CD8-positive, alpha-beta memory T cell (primary cell): ENCODE results near the gene GAS6. TPM values are rescaled to one million over a fixed set of nuclear protein-coding genes. Genes with fewer than 3 reads are reported as not detected.
A peak's percentile ranks its signal among the peaks of the same experiment; 100 is the strongest.
"Not testable (repeated sequence)": the region's sequence is repeated elsewhere in the genome, so short reads cannot be mapped to it uniquely, and the experiment has no call there.

Source experiments
- CTCF ChIA-PET: fragments of 350-600 bp; sonication (Branson Sonifier 250); formaldehyde crosslinking; loops from one replicate; lab custom pipeline; 2021; ENCODE audit warnings: antibody characterized with exemption; lab: Charles Lee
- POLR2A ChIA-PET: fragments of 350-600 bp; sonication (Branson Sonifier 250); formaldehyde crosslinking; loops from one replicate; lab custom pipeline; 2021; ENCODE audit warnings: antibody characterized with exemption; lab: Charles Lee
- DNase-seq, 5 donors: peaks; one replicate each; pipeline versions ENCODE4 v3.0.0 to v3.0.0-alpha.2; 2020 to 2022; ENCODE audit warnings: mixed read lengths in 1 of 5
- H3K27ac ChIP-seq: one replicate; pipeline ENCODE4 v1.7.0; 2013; ENCODE audit warnings: low read depth, mild to moderate bottlenecking, low read length, moderate library complexity
- H3K27me3 ChIP-seq: 2 replicates; pipeline ENCODE4 v1.7.0; 2013; ENCODE audit warnings: low read length, mild to moderate bottlenecking; ENCODE audit not compliant: insufficient read depth, poor library complexity, severe bottlenecking
- H3K36me3 ChIP-seq: 2 replicates; pipeline ENCODE4 v1.7.0; 2013; ENCODE audit warnings: mild to moderate bottlenecking, low read length, moderate library complexity; ENCODE audit not compliant: insufficient read depth
- H3K4me1 ChIP-seq: 2 replicates; pipeline ENCODE4 v1.7.0; 2013; ENCODE audit warnings: mild to moderate bottlenecking, low read length, moderate library complexity; ENCODE audit not compliant: insufficient read depth
- H3K4me3 ChIP-seq: 2 replicates; pipeline ENCODE4 v1.7.0; 2013; ENCODE audit warnings: mild to moderate bottlenecking, low read length
- H3K9me3 ChIP-seq: 2 replicates; pipeline ENCODE4 v1.7.0; 2013; ENCODE audit warnings: mild to moderate bottlenecking, low read length
- H3K27ac Mint-ChIP-seq, 8 donors: one replicate each; pipeline ENCODE4 v1.8.0; 2020 to 2021; ENCODE audit warnings: mixed read lengths in 8 of 8, mild to moderate bottlenecking in 6 of 8, inconsistent platforms in 3 of 8, moderate library complexity in 3 of 8
- H3K27me3 Mint-ChIP-seq, 2 donors: one replicate each; pipeline ENCODE4 v1.8.0; 2020 to 2021; ENCODE audit warnings: mixed read lengths in 2 of 2, mild to moderate bottlenecking in 1 of 2, moderate library complexity in 1 of 2
- H3K36me3 Mint-ChIP-seq, 3 donors: one replicate each; pipeline ENCODE4 v1.8.0; 2020 to 2021; ENCODE audit warnings: mixed read lengths in 3 of 3, inconsistent platforms in 1 of 3, mild to moderate bottlenecking in 1 of 3
- H3K4me1 Mint-ChIP-seq, 3 donors: one replicate each; pipeline ENCODE4 v1.8.0; 2020 to 2021; ENCODE audit warnings: mixed read lengths in 3 of 3, inconsistent platforms in 1 of 3, mild to moderate bottlenecking in 1 of 3
- H3K4me3 Mint-ChIP-seq, 7 donors: one replicate each; pipeline ENCODE4 v1.8.0; 2020 to 2021; ENCODE audit warnings: mixed read lengths in 7 of 7, mild to moderate bottlenecking in 6 of 7, moderate library complexity in 4 of 7, inconsistent platforms in 2 of 7
- H3K9me3 Mint-ChIP-seq, 5 donors: one replicate each; pipeline ENCODE4 v1.8.0; 2020 to 2022; ENCODE audit warnings: mixed read lengths in 5 of 5, mild to moderate bottlenecking in 3 of 5, moderate library complexity in 2 of 5, inconsistent platforms in 1 of 5
- polyA plus RNA-seq: library from polyadenylated mRNA; unstranded; fragments of 300-500 nt; fragmentation: Illumina TruSeq; gene quantifications from one replicate; pipeline ENCODE4 v1.2.3, GENCODE V29; 2021
- total RNA-seq, 2 experiments: library from RNA; stranded (reverse); gene quantifications; one replicate each; pipeline ENCODE4 v1.2.3, GENCODE V29; 2021

The GAS6 gene
- total and polyA plus RNA-seq, 3 experiments from 2014 or later, result 0.42 to 0.50 (median 0.47) TPM

DNA sequence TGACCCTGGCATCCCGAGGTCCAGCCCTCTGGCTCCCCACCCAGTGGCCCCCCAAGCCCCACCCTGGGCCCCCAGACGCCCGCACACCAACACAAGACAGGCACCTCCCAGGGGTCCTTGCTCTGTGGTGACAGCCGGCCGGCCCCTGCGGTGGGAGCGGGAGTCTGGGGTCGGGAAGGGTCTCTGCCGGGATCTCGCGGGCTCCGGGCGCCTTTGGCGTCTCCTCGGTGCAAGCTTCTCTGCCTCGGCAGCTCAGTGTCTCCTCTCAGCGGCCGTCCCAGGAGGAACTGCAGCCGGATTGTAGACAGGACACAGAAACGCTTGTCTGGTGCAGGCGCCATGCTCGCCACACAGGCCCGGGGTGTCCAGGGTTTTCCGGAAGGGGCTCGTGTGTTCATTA is 61.1 kb downstream of the GAS6 start:
- DNase-seq, result peak in 1 of 5 donors; percentile 20
- H3K27ac ChIP-seq, result no peak overlapping the region
- H3K4me3 Mint-ChIP-seq, result no peak overlapping the region
- peaks cover 0 to under 1% (median 0%) of the 10 kb centered on the region in 5 donors for H3K9me3 Mint-ChIP-seq
- no peaks in the 10 kb centered on the region for H3K27me3 Mint-ChIP-seq
- H3K4me1 ChIP-seq, result no peaks in the 10 kb centered on the region
- ChIA-PET CTCF (no interaction called here), POLR2A (no interaction called here)
- H3K4me1 Mint-ChIP-seq, result peaks cover 0 to under 1% (median 0%) of the 10 kb centered on the region in 3 donors
- no peak overlapping the region for H3K4me3 ChIP-seq
- H3K27me3 ChIP-seq, result no peaks in the 10 kb centered on the region
- no peaks in the 10 kb centered on the region for H3K36me3 ChIP-seq
- no peak overlapping the region for H3K27ac Mint-ChIP-seq
- H3K36me3 Mint-ChIP-seq, result no peaks in the 10 kb centered on the region
- no peaks in the 10 kb centered on the region for H3K9me3 ChIP-seq

DNA sequence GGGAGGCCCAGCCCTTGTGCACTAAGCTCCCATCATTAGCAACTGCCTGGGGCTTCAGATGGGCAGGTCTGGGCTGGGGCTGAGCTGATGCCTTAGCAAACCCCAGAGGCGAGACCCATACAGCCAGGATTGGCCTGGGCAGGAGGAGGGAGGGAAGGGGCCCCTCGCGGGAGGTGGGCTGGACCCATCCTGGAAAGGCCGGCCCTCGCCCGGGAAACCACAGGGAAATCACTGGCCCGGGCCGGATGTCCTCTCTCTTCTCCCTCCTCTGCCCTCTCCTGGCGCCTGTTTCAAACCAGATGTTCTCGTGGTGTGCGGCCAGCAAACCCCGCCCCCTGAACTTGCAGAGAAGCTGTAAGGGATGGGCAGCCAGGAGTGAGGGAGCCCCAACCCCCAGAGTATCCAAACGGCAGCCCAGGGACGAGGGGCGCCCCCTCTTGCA is 61.8 kb downstream of the GAS6 start:
- CTCF ChIA-PET, result no interaction called here
- Mint-ChIP-seq H3K4me1 (no peaks in the 10 kb centered on the region), H3K9me3 (no peaks in the 10 kb centered on the region), H3K36me3 (no peaks in the 10 kb centered on the region), H3K4me3 (no peak overlapping the region), H3K27me3 (no peaks in the 10 kb centered on the region), H3K27ac (no peak overlapping the region)
- H3K4me3 ChIP-seq, result no peak overlapping the region
- peak in 1 of 5 donors; percentile 34 for DNase-seq
- no peaks in the 10 kb centered on the region for H3K36me3 ChIP-seq
- no peaks in the 10 kb centered on the region for H3K4me1 ChIP-seq
- POLR2A ChIA-PET, result no interaction called here
- H3K27ac ChIP-seq, result no peak overlapping the region
- H3K9me3 ChIP-seq, result no peaks in the 10 kb centered on the region
- no peaks in the 10 kb centered on the region for H3K27me3 ChIP-seq

DNA sequence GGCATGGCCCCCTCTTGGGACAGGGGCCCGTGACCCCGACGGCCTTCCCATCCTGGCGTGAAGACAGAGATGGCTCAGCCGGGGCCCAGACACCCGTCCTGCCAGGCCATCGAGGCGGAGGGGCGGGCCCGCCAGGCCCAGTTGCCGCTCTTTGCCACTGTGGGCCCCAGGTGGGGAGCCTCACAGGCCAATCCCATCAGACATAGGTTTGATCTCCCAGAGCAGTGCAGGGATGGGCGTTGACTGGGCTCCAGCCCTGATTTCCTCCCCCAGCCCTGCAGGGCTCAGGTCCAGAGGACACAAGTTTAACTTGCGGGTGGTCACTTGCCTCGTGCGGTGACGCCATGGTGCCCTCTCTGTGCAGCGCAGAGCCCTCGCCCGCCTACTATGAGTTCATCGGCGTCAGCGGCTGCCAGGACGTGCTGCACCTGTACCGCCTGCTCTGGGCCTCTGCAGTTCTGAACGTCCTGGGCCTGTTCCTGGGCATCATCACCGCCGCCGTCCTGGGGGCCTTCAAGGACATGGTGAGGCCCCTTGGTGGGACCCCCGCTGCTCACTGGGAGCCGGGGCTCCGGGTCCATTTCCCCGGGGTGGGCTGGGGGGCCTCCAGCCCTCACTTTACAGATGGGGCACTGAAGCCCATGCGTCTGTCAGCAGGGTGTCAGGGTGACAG is 62.5 kb downstream of the GAS6 start:
- Histone ChIP-seq H3K36me3 (no peaks in the 10 kb centered on the region), H3K4me3 (no peak overlapping the region), H3K9me3 (no peaks in the 10 kb centered on the region), H3K4me1 (no peaks in the 10 kb centered on the region), H3K27me3 (no peaks in the 10 kb centered on the region), H3K27ac (no peak overlapping the region)
- H3K36me3 Mint-ChIP-seq, result no peaks in the 10 kb centered on the region
- no peaks in the 10 kb centered on the region for H3K4me1 Mint-ChIP-seq
- DNase-seq, result peak in 1 of 5 donors; percentile 37
- CTCF ChIA-PET, result no interaction called here
- H3K4me3 Mint-ChIP-seq, result no peak overlapping the region
- H3K27ac Mint-ChIP-seq, result no peak overlapping the region
- POLR2A ChIA-PET, result no interaction called here
- no peaks in the 10 kb centered on the region for H3K9me3 Mint-ChIP-seq
- no peaks in the 10 kb centered on the region for H3K27me3 Mint-ChIP-seq

DNA sequence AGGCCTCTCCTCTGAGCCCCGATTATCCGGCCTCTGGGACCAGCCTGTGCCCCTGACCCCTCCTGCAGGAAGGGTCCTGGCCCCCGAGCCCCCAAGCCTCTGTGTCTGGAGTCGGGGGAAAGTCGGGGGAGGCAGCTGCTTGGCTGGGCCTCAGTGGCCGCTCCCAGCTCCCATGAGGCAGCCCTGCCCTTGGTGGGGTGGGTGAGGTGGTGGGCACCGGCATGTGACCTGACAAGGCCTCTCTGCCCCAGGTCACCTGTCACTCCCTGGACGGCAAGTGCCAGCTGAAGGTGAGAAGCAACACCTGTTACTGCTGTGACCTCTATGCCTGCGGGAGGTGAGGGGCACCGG is 63.3 kb downstream of the GAS6 start:
- Histone ChIP-seq H3K36me3 (no peaks in the 10 kb centered on the region), H3K4me3 (no peak overlapping the region), H3K4me1 (no peaks in the 10 kb centered on the region), H3K9me3 (no peaks in the 10 kb centered on the region), H3K27ac (no peak overlapping the region), H3K27me3 (no peaks in the 10 kb centered on the region)
- Mint-ChIP-seq H3K36me3 (no peaks in the 10 kb centered on the region), H3K27me3 (no peaks in the 10 kb centered on the region), H3K4me3 (no peak overlapping the region), H3K9me3 (no peaks in the 10 kb centered on the region), H3K27ac (no peak overlapping the region), H3K4me1 (no peaks in the 10 kb centered on the region)
- ChIA-PET CTCF (no interaction called here), POLR2A (no interaction called here)
- DNase-seq, result peak in 1 of 5 donors; percentile 39

DNA sequence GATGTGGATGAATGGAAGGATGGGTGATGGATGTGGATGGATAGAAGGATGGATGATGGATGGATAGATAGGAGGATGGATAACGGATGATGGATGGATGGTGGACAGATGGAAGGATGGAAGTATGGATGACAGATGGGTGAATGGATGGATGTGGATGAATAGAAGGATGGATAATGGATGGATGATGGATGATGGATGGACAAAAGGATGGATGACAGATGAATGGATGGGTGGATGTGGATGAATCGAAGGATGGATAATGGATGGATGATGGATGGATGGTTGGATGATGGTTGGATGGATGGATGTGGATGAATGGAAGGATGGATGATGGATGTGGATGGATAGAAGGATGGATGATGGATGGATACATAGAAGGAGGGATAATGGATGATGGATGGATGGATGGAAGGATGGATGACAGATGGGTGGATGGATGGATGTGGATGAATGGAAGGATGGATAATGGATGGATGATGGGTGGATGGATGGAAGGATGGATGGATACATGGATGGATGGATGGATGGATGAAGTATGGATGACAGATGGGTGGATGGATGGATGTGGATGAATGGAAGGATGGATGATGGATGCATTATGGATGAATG is 65.6 kb downstream of the GAS6 start:
- H3K9me3 Mint-ChIP-seq, result no peaks in the 10 kb centered on the region
- Histone ChIP-seq H3K27ac (no peak overlapping the region), H3K27me3 (no peaks in the 10 kb centered on the region), H3K36me3 (no peaks in the 10 kb centered on the region), H3K4me3 (no peak overlapping the region), H3K4me1 (no peaks in the 10 kb centered on the region), H3K9me3 (no peaks in the 10 kb centered on the region)
- H3K27me3 Mint-ChIP-seq, result peaks cover 0 to 1% of the 10 kb centered on the region in 2 donors
- no peaks in the 10 kb centered on the region for H3K4me1 Mint-ChIP-seq
- ChIA-PET CTCF (no interaction called here), POLR2A (no interaction called here)
- no peaks in the 10 kb centered on the region for H3K36me3 Mint-ChIP-seq
- H3K27ac Mint-ChIP-seq, result no peak overlapping the region
- DNase-seq, result no peak
- H3K4me3 Mint-ChIP-seq, result no peak overlapping the region

DNA sequence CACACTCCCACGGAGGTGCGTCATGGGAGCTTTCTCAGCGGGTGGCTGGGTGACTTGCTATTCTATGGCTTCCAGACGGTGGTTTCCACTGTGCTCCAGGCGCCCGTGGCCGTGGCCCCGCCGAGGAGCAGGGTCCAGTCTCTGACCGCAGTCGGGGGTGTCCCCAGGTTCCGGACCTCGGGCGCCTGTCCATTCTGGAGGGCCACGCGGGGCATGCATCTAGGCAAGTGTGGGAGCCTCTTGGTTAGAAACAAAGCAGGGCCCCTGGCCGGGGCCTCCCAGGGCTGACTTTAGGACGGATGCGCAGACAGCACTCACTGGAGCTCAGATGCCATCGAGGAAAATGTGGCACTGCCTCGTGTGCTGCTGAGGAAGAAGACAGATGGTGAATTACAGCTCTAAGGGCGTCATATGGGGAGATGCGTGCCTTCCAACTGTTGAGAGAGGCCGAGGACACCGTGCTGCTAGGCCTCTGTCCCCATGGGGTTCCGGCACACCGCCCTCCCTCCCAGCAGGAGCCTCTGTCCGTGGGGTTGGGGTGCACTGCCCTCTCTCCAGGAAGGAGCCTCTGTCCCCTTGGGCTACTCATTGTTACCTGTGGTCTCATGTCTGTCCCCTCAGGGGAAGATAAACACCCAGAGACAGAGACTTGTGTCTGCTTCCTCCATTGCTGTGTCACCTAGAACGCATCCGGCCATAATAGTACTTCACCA is 66.8 kb downstream of the GAS6 start:
- CTCF ChIA-PET, result no interaction called here
- Mint-ChIP-seq H3K27me3 (peaks cover 0 to 1% of the 10 kb centered on the region in 2 donors), H3K27ac (no peak overlapping the region), H3K36me3 (no peaks in the 10 kb centered on the region), H3K4me3 (no peak overlapping the region), H3K4me1 (no peaks in the 10 kb centered on the region), H3K9me3 (no peaks in the 10 kb centered on the region)
- no peak overlapping the region for H3K27ac ChIP-seq
- H3K4me3 ChIP-seq, result no peak overlapping the region
- no peaks in the 10 kb centered on the region for H3K36me3 ChIP-seq
- no peaks in the 10 kb centered on the region for H3K4me1 ChIP-seq
- DNase-seq, result no peak
- H3K9me3 ChIP-seq, result no peaks in the 10 kb centered on the region
- POLR2A ChIA-PET, result no interaction called here
- H3K27me3 ChIP-seq, result no peaks in the 10 kb centered on the region

DNA sequence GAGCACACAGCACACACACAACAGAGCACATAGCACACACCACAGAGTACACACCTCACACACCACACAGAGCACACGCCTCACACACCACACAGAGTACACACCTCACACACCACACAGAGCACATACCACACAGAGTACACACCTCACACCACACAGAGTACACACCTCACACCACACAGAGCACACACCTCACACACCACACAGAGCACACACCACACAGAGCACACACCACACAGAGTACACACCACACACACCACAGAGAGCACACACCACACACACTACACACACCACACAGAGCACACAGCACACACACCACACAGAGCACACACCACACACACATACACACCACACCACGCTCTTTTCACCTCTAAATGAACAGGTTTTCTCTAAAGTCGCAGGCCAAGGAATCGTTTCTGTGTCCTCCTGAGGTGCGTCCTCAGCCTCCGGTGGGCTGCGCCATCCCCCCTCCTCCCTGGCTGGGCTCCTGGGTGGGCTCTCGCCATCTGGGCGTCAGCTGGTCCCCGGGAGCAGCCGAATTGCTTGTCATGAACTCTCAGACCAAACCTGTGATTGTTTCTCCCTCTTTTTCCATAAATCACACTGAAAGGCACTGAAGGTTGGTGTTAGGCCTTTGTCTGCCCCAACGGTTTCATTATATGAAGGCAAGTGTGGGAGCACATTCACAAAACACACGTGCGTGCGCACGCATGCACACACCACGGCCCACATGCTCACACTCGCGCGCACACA is 67.5 kb downstream of the GAS6 start:
- peak in 1 of 5 donors; percentile 33 for DNase-seq
- H3K27me3 ChIP-seq, result no peaks in the 10 kb centered on the region
- no peaks in the 10 kb centered on the region for H3K36me3 ChIP-seq
- CTCF ChIA-PET, result no interaction called here
- Mint-ChIP-seq H3K9me3 (no peaks in the 10 kb centered on the region), H3K4me3 (no peak overlapping the region), H3K4me1 (no peaks in the 10 kb centered on the region), H3K36me3 (no peaks in the 10 kb centered on the region), H3K27me3 (peaks cover 0 to 1% of the 10 kb centered on the region in 2 donors), H3K27ac (no peak overlapping the region)
- no peak overlapping the region for H3K27ac ChIP-seq
- POLR2A ChIA-PET, result no interaction called here
- H3K9me3 ChIP-seq, result no peaks in the 10 kb centered on the region
- no peak overlapping the region for H3K4me3 ChIP-seq
- H3K4me1 ChIP-seq, result no peaks in the 10 kb centered on the region

DNA sequence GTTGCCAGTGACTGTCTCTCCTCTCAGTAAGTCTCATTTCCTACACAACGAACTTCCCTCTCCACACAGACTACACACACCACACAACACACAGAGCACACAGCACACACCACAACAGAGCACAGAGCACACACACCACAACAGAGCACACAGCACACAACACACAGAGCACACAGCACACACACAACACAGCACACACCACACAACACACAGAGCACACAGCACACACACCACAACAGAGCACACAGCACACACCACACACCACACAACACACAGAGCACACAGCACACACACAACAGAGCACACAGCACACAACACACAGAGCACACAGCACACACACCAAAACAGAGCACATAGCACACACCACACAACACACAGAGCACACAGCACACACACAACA is 68.5 kb downstream of the GAS6 start:
- POLR2A ChIA-PET, H3K36me3 ChIP-seq, H3K4me1 ChIP-seq, H3K9me3 ChIP-seq, H3K27ac ChIP-seq, H3K4me3 ChIP-seq, H3K27me3 Mint-ChIP-seq, DNase-seq, H3K27me3 ChIP-seq, H3K27ac Mint-ChIP-seq, CTCF ChIA-PET, H3K4me1 Mint-ChIP-seq, H3K9me3 Mint-ChIP-seq, H3K36me3 Mint-ChIP-seq, H3K4me3 Mint-ChIP-seq: not testable (repeated sequence)
